NCI-H69 (cell line): ENCODE measurements around the gene MARCO.

Source experiments
- DNase-seq: peaks from one replicate; lab custom pipeline; 2025; lab: John Stamatoyannopoulos, UW

Gene MARCO

GRCh38 chr2:119040730-119041129, 98.7 kb downstream of the MARCO start:
- no peak for DNase-seq
